DMS53 treated with DMSO at 0.1 percent for 48 hours (cell line): ENCODE data around the gene SUFU.
A peak's percentile ranks its signal among the peaks of the same experiment; 100 is the strongest.

Experiments used
- DNase-seq: peaks from one replicate; lab custom pipeline; 2025; ENCODE audit not compliant: unreplicated experiment; lab: John Stamatoyannopoulos, UW

SUFU gene

DNA sequence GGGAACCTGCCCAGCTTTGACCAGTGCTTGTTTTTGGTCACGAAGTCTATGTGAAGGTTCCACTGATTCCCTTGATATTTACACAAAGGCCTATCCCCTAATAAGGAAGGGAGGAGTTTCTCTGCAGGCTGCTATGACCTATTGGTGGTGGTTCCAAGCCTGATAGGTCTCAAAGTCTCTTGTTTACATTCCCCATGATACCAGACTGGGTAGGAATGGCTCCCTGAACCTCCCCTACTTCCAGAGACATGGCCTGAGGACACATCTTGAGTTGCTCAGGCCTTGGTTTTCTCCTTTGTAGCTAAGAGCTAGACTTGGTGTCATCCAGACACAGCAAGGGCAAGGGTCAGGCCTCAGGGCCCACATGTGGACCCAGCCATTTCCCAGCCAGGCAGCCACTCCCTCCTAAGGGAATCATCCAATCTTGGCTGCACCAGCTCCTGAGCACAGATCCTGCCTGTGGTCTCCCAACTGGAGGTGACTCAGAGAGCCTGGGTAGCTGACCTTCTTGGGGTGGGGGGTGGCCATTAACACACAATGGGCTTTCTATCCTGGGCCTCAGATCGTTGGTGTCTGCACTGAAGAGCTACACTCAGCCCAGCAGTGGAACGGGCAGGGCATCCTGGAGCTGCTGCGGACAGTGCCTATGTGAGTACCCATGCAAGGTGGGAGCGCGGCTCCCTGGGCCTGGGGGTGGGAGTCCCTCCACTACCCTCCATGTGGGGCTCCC is 89.5 kb downstream of the SUFU start:
- DNase-seq = no peak

- no peak for DNase-seq
Observed at GRCh38 chr10:102593804-102594079, 90.0 kb downstream of the SUFU start.

DNA sequence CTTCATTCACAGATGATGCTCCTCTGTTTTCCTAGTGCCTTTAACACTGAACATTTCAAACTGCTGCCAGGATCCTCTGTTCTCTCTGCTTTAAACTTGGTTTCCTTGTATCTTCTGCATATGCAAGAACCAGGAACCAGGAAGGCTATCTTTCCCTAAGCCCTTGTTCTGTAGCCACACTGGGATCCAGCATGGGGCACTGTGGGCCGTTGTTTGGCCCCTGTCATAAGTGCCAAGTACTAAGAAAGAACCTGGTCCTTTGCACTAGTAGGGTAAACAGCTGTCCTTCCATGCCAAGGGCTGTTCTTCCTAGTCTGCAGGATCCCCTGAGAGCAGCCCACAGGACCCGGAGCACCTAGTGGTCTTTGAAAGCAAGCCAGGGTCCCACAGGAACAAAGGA is 91.5 kb downstream of the SUFU start:
- no peak for DNase-seq

- DNase-seq = no peak
Observed at GRCh38 chr10:102595897-102596296, 92.1 kb downstream of the SUFU start.

GRCh38 chr10:102596506-102596971 is 92.8 kb downstream of the SUFU start:
- DNase-seq = peak; percentile 69

- DNase-seq = no peak
Observed at GRCh38 chr10:102597131-102597991, 93.6 kb downstream of the SUFU start.

GRCh38 chr10:102598243-102598642 is 94.5 kb downstream of the SUFU start:
- no peak for DNase-seq

DNA sequence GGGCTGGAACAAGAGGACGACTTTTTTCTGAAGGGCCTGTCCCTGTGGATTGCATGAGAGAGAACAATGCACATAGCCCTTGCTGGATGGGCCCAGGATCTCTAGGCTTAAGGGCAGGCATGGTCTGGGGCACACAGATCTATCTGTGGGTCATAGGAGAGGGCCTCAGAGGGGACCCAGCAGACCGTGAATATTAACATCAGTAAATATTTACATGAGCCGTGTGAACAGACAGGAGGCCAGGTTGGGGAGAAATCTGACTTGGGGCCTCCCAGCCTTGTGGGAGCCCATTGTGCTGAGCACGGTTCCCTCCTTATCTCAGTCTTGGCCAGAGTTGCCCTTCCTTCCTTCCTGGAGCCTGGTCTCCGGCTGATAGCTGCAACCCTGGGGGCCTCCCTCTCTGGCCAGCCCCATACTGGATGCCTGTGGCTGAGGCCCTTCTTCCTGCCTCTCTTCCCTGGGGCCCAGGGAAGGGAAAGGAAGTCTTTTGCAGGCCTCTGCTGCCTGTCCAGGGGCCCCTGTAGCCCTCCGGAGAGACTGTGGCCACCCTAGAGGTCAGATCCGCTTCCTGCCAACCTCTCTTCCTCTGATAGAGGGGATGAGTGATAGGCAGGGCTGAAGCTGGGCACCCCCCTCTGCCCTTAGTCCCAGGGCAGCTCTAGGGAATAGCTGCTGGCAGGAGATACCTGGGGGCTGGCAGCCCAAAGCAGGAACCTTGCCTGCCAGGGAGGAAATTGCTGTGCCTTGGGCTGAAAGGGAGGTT is 96.0 kb downstream of the SUFU start:
- peak; percentile 79 for DNase-seq

GRCh38 chr10:102600816-102601215 is 97.0 kb downstream of the SUFU start:
- no peak for DNase-seq

GRCh38 chr10:102601639-102602038 is 97.9 kb downstream of the SUFU start:
- DNase-seq = no peak

DNA sequence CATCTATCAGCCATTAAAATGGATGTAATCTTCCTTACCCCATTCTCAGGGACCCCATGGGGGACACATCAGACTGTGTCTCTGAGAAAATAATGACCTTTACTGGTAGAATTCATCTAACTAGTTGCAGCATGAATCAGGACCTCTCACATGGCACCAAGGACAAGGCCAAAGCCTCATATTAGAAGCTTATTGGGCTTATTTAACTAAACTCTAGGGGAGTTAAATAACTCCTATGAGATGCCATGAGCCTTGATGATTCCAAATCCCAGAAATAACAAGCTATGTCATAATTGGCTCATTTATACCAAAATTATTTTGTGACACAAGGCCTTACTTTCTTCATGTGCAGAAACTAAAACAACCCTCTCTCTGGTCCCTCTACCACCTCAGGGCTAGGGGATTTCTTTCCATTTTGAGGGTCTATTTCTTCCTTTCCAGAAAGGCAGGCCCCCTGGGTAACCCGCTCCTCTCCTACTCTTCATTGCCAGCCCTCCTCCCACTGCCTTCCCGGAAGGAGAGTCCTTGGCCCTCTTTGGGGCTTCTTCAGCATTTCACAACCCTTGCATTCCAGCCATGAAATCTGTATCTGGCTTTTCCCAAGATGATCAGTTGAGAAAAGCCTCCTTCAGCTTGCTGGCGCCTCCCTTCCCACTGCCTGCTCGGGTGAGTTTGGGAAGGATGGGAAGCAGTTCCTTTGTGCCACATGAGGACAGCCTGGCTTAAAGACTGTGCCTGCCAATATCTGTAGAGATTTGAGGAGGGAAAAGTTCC is 98.7 kb downstream of the SUFU start:
- DNase-seq = no peak

DNA sequence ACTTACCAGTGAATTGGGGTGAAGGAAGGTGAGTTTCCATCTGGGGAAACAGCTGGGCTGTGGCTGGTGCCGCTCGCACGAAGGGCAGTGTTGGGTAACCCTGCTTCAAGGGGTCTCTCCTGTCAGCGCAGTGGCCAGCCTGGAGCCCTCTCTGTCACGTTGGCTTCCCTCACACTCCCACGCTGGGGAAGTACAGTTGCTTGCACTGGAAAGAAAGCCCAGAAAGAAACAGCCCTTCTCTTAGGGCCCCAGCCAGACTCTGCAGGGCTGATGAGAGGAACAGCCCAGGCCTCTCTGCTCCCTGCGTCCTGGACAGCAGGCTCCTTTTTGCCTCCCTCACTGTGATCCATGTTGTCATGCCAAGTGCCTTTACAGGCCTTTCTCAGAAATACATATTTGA is 100.2 kb downstream of the SUFU start:
- DNase-seq = no peak

- DNase-seq = no peak
Observed at GRCh38 chr10:102604439-102604841, 100.7 kb downstream of the SUFU start.

GRCh38 chr10:102605712-102606111 is 101.9 kb downstream of the SUFU start:
- DNase-seq = no peak

GRCh38 chr10:102608487-102608886 is 104.7 kb downstream of the SUFU start:
- DNase-seq = no peak

DNA sequence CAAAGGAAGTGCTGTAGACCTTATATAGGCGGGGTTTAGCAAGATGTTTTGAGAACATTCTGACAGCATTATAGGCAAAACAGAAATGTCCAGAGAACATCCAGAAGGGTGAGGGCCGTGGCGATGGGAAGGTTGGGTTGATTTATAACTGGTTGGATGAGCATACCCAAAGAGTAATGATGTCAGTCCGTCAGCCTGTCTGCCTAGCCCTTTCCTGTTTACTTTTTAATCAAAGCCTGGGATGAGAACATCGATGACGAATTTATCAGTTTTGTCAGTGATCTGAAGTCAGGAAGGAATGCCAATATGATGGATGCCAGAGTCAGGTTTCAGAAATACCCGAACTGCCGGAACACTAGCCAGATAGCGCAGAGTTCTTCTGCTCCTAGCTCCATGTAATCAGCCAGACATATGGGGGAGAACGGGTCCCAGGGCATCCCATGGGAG is 106.7 kb downstream of the SUFU start:
- no peak for DNase-seq

GRCh38 chr10:102611514-102612087 is 107.8 kb downstream of the SUFU start:
- no peak for DNase-seq

DNA sequence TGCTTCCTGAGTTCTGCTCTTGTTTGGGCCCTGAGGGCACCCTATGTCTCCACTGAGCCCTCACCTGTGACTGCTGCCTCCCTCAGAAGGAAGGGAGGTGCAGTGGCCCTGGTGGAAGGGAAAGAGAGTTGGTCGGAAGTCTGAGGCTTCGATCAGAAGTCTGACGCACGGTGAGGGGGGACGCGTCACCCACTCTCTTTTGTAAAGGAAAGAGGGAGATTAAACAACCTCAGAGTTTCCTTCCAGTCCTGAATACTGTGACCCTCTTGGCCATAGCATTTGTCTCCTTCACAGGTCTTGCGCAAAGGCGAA is 109.1 kb downstream of the SUFU start:
- no peak for DNase-seq

GRCh38 chr10:102613286-102613685 is 109.5 kb downstream of the SUFU start:
- no peak for DNase-seq

GRCh38 chr10:102613785-102614184 is 110.0 kb downstream of the SUFU start:
- DNase-seq = no peak

DNA sequence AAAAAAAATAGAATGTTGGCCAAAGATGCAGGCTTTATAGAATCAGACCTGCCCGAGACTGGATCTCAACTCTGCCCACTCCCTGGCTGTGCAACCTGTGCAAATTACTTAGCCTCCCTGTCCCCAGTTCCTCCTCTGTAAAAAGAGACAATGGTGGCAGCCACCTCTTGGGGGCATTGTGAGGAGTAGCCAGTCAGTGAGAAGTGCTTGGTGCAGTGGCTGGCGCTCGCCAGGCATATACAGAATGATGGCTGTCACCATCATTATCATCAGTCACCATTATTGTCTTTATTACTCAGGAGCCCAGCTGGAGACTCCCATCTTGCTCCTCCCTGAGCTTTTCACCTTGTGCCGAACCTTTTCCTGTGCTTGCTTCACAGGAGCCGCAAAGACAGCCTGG is 111.1 kb downstream of the SUFU start:
- DNase-seq = no peak
